Ishikawa (cell line): Measurements from ENCODE around the gene COL23A1.

ENCODE experiments used
- CEBPB ChIP-seq: IDR thresholded peaks from 2 replicates; pipeline ENCODE4 v1.6.1; 2012
- CREB1 ChIP-seq: IDR thresholded peaks from 2 replicates; pipeline ENCODE4 v1.6.1; 2012; ENCODE audit warnings: low read depth
- EGR1 ChIP-seq: IDR thresholded peaks from 2 replicates; pipeline ENCODE4 v1.6.1; 2012
- EP300 ChIP-seq: IDR thresholded peaks from 2 replicates; pipeline ENCODE4 v1.6.1; 2012; ENCODE audit warnings: borderline replicate concordance
- FOXM1 ChIP-seq: IDR thresholded peaks from 2 replicates; pipeline ENCODE4 v1.6.1; 2012; ENCODE audit warnings: low read depth, borderline replicate concordance
- NFIC ChIP-seq: IDR thresholded peaks from 2 replicates; pipeline ENCODE4 v1.6.1; 2012
- RAD21 ChIP-seq: IDR thresholded peaks from 2 replicates; pipeline ENCODE4 v1.6.1; 2012; ENCODE audit warnings: low read depth
- TAF1 ChIP-seq: IDR thresholded peaks from 2 replicates; pipeline ENCODE4 v1.6.1; 2012; ENCODE audit warnings: low read depth, mild to moderate bottlenecking
- TCF12 ChIP-seq: IDR thresholded peaks from 2 replicates; pipeline ENCODE4 v1.6.1; 2012; ENCODE audit warnings: low read depth
- TEAD4 ChIP-seq: IDR thresholded peaks from 2 replicates; pipeline ENCODE4 v1.6.1; 2012
- YY1 ChIP-seq: IDR thresholded peaks from 2 replicates; pipeline ENCODE4 v1.6.1; 2012; ENCODE audit warnings: low read depth
- ZBTB7A ChIP-seq: IDR thresholded peaks from 2 replicates; pipeline ENCODE4 v1.6.1; 2012; ENCODE audit warnings: low read depth
- TF ChIP-seq, protein P1 (sequence below): IDR thresholded peaks from 2 replicates; pipeline ENCODE4 v1.6.1; 2012; ENCODE audit warnings: low read depth, mild to moderate bottlenecking
- TF ChIP-seq, protein P2 (sequence below): IDR thresholded peaks from 2 replicates; pipeline ENCODE4 v1.6.1; 2012
- TF ChIP-seq, protein P3 (sequence below): IDR thresholded peaks from 2 replicates; pipeline ENCODE4 v1.6.1; 2012

COL23A1 gene

DNA sequence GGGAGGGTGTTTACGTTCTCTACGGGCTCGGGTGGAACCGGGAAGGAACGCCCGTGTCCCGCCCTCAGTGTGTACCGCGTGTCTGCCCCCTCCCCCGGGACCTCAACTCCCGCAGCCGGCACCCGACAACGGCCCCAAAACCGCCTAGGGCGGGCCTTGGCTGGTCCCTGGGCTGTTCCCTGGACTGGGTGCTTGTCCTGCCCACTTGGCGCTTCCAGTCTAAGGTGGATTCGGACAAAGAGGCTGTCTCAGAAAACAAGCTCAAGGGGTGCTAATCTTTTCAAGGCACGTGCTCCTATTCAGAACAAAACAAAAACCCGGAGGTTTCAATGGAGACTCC is 37.0 kb upstream of the COL23A1 start:
- TF ChIP-seq NFIC (no peak), TCF12 (0 out of 2 replicates have a peak, but pooled peaks have one; percentile 7)

DNA sequence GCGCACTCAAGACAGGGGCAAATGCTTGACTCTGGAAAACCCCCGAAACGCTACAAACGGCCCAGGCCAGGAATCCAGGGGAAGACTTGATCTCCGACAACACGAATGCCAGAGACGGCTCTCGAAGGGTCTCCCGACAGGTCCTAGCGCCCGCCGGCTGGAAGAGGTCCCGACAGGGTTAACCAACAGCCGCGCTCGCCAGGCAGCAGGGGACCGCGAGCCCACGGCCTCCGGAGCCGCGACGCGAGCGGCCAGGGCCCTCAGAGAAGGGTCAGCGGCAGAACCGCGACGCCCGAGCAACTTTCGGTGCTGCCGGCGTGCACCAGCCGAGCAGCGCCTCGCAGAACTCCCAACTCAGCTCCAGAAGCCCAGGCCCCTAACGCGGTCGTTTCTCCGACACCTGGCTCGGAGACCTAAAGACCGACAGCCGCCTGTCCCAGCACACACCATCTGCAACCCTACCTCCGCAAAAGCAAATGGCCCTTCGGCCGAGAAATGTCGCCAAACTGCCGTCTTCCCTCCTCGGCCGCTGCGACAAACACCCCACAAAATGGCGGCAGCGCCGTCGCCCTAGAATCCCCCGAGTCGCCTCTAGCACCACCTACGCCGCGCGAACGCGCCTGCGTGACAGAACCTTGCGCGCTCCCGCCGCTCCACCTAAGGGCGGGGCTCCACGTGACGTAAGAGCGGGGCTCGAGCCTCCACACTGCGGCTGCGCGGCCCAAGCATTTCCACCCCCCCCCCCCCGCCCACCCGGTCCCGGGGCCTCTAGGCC is 36.5 kb upstream of the COL23A1 start, which contains the start of gene CLK4:
Gene CLK4, minus strand, starts transcription at position 567 of the 775 bp plus-strand sequence. CDS start 3,634 bp downstream, outside the sequence.
- TF ChIP-seq RAD21, result no peak
- peak; percentile 38; the same call in 1 of the 2 replicates for TF ChIP-seq NFIC
- TF ChIP-seq, protein P1, sequence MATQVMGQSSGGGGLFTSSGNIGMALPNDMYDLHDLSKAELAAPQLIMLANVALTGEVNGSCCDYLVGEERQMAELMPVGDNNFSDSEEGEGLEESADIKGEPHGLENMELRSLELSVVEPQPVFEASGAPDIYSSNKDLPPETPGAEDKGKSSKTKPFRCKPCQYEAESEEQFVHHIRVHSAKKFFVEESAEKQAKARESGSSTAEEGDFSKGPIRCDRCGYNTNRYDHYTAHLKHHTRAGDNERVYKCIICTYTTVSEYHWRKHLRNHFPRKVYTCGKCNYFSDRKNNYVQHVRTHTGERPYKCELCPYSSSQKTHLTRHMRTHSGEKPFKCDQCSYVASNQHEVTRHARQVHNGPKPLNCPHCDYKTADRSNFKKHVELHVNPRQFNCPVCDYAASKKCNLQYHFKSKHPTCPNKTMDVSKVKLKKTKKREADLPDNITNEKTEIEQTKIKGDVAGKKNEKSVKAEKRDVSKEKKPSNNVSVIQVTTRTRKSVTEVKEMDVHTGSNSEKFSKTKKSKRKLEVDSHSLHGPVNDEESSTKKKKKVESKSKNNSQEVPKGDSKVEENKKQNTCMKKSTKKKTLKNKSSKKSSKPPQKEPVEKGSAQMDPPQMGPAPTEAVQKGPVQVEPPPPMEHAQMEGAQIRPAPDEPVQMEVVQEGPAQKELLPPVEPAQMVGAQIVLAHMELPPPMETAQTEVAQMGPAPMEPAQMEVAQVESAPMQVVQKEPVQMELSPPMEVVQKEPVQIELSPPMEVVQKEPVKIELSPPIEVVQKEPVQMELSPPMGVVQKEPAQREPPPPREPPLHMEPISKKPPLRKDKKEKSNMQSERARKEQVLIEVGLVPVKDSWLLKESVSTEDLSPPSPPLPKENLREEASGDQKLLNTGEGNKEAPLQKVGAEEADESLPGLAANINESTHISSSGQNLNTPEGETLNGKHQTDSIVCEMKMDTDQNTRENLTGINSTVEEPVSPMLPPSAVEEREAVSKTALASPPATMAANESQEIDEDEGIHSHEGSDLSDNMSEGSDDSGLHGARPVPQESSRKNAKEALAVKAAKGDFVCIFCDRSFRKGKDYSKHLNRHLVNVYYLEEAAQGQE, result no peak
- TF ChIP-seq TEAD4, result no peak; the same call in 1 of the 2 replicates
- TF ChIP-seq, protein P2, sequence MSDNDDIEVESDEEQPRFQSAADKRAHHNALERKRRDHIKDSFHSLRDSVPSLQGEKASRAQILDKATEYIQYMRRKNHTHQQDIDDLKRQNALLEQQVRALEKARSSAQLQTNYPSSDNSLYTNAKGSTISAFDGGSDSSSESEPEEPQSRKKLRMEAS, result peak; percentile 26; the same call in 1 of the 2 replicates
- TF ChIP-seq EP300, result no peak
- TF ChIP-seq TAF1, result peak; percentile 85
- TF ChIP-seq YY1, result peak; percentile 94
- TF ChIP-seq EGR1, result peak; percentile 54; the same call in 1 of the 2 replicates
- 0 out of 2 replicates have a peak, but pooled peaks have one; percentile 11 for TF ChIP-seq TCF12
- TF ChIP-seq, protein P3, sequence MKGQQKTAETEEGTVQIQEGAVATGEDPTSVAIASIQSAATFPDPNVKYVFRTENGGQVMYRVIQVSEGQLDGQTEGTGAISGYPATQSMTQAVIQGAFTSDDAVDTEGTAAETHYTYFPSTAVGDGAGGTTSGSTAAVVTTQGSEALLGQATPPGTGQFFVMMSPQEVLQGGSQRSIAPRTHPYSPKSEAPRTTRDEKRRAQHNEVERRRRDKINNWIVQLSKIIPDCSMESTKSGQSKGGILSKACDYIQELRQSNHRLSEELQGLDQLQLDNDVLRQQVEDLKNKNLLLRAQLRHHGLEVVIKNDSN, result peak; percentile 87

DNA sequence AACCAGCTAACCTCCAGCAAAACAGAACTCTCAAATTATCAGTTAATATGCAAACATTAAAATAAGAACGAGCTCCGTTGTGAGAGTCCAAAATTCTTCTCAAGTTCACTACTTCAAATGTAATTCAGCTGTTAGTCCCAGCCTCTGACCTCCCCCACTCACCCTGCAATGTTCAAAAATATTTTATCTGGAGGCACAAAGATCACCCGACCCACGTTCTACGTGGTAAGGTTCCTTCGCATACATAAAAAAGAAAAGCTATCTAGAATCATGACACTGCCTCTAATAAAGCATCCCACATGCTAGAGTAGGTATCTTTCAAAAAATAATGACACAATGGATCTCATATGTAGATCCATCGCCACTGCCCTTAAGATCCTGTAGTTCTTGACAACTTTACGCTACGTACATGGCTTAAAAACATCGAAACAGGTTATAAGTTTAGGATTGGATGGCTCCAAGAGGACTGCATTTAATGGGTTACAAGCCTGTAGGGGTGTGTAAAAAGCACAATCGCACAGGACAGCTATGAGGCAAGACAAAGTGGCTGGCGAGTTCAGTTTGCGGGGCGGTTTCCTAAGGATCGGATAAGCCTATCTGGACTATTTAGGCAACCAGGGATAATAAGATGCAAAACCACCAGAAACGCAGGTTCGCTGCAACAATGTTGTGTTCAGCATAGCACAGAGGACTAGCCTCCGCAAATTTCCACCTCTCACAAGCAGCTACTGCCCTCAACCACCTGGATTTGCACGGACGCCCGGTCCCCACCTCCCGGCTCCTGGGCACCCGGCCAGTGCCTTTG is 35.7 kb upstream of the COL23A1 start:
- no peak for TF ChIP-seq CEBPB
- no peak for TF ChIP-seq TEAD4
- no peak for TF ChIP-seq TAF1
- TF ChIP-seq, protein P3, result no peak
- TF ChIP-seq ZBTB7A, result no peak
- TF ChIP-seq CREB1, result no peak
- no peak for TF ChIP-seq TCF12
- TF ChIP-seq, protein P1, result no peak
- TF ChIP-seq RAD21, result no peak
- no peak for TF ChIP-seq EGR1
- no peak for TF ChIP-seq EP300
- TF ChIP-seq FOXM1, result no peak
- no peak for TF ChIP-seq NFIC
- TF ChIP-seq YY1, result no peak

DNA sequence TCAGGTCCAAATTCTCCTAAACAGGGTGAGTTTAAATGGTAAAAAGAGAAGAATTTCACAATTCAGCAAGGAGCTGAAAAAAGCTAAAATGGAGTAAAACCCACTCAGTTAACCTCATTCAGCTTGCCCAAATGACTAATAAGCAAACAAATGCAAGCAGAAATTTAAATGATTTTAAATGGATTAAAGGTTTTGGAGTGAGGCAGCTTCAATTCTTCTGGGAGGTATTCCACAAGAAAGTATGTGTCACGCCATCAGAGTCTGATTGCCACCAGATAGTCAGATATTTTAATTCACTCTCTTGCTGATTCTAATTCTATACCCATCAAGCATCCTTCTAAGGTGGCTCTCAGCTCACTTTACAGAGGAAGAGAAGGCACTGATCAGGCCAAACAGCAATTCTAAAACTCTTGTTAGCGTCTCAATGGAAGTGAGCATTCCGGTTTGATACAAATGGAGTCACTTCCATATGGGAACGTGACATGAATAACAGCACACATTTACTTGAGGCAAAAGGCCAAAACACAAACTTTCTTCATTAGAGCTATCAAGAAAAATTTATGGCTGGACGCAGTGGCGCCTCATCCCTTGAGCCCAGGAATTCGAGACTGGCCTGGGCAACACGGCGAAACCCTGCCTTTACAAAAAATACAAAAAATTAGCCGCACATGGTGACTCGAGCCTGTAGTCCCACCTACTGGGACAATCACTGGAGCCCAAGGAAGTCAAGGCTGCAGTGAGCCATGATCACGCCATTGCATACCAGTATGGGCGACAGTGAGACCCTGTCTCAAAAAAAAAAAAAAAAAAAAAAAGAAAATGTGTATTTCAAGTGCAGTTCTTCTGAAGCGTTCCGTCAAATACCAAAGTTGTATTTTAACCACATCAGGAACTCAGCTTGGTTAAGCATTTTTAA is 34.7 kb upstream of the COL23A1 start:
- TF ChIP-seq TEAD4, result no peak
- no peak for TF ChIP-seq CEBPB
- no peak for TF ChIP-seq TCF12
- no peak for TF ChIP-seq FOXM1
- no peak for TF ChIP-seq RAD21
- TF ChIP-seq NFIC, result no peak
- TF ChIP-seq, protein P1, result no peak
